HEK293 (cell line): ENCODE measurements around the gene DIO3.

Experiments
- CTCF ChIA-PET: fragments of 350-600 bp; formaldehyde crosslinking; extraction: SDS; loops from one replicate; lab custom pipeline; 2021; ENCODE audit warnings: antibody characterized with exemption; lab: Yijun Ruan, JAX
- POLR2A ChIA-PET: fragments of 300-600 bp; formaldehyde crosslinking; extraction: SDS; loops from one replicate; lab custom pipeline; 2020; ENCODE audit warnings: antibody characterized with exemption, inconsistent platforms; lab: Yijun Ruan, JAX
- H3K27ac ChIP-seq: fragments of 200-500 bp; sonication (Bioruptor generic); 2 replicates; pipeline ENCODE4 v1.5.1; 2014; ENCODE audit warnings: low read depth, low read length, control low read depth, inconsistent platforms; ENCODE audit errors: extremely low read depth
- H3K36me3 ChIP-seq, 2 experiments: fragments of 200-500 bp in 1 of 2; sonication (Bioruptor generic) in 1 of 2; 1 replicate in 1 of 2; 2 replicates in 1 of 2; pipeline ENCODE4 v1.5.1; 2014 to 2017; ENCODE audit warnings: inconsistent platforms in 2 of 2, low read length in 2 of 2; ENCODE audit not compliant: control insufficient read depth in 2 of 2, insufficient read depth in 1 of 2
- H3K4me1 ChIP-seq: fragments of 200-500 bp; sonication (Bioruptor generic); 2 replicates; pipeline ENCODE4 v1.5.1; 2014; ENCODE audit warnings: mild to moderate bottlenecking, low read length, inconsistent platforms; ENCODE audit not compliant: control insufficient read depth, insufficient read depth
- H3K4me3 ChIP-seq: 2 replicates; pipeline ENCODE4 v1.5.1; 2011; ENCODE audit warnings: low read depth, mild to moderate bottlenecking, control low read depth, low read length, moderate library complexity
- H3K9me3 ChIP-seq: fragments of 200-500 bp; sonication (Bioruptor generic); 2 replicates; pipeline ENCODE4 v1.5.1; 2014; ENCODE audit warnings: low read depth, low read length, inconsistent platforms; ENCODE audit not compliant: control insufficient read depth, insufficient read depth
- GLIS1 ChIP-seq: fragments of 450-650 bp; formaldehyde crosslinking; IDR thresholded peaks from 2 replicates; pipeline ENCODE4 v1.5.1; 2016; ENCODE audit warnings: missing biosample characterization, missing genetic modification characterization
- MZF1 ChIP-seq: fragments of 450-650 bp; formaldehyde crosslinking; IDR thresholded peaks from 2 replicates; pipeline ENCODE4 v1.5.1; 2017; ENCODE audit warnings: missing biosample characterization, missing genetic modification characterization, borderline replicate concordance
- YY2 ChIP-seq: fragments of 450-650 bp; formaldehyde crosslinking; IDR thresholded peaks from 2 replicates; pipeline ENCODE4 v1.5.1; 2016; ENCODE audit warnings: missing biosample characterization, missing genetic modification characterization
- ZBTB17 ChIP-seq: fragments of 450-650 bp; formaldehyde crosslinking; IDR thresholded peaks from 2 replicates; pipeline ENCODE4 v1.5.1; 2016; ENCODE audit warnings: missing biosample characterization, missing genetic modification characterization
- ZFP69B ChIP-seq: fragments of 450-650 bp; formaldehyde crosslinking; IDR thresholded peaks from 2 replicates; pipeline ENCODE4 v1.5.1; 2016; ENCODE audit warnings: missing biosample characterization, missing genetic modification characterization
- ZNF132 ChIP-seq: fragments of 450-650 bp; formaldehyde crosslinking; IDR thresholded peaks from 2 replicates; pipeline ENCODE4 v1.5.1; 2017; ENCODE audit warnings: missing biosample characterization, missing genetic modification characterization, borderline replicate concordance
- ZNF138 ChIP-seq: fragments of 450-650 bp; formaldehyde crosslinking; IDR thresholded peaks from 2 replicates; pipeline ENCODE4 v1.5.1; 2016; ENCODE audit warnings: missing biosample characterization, missing genetic modification characterization, borderline replicate concordance
- ZNF174 ChIP-seq: fragments of 450-650 bp; formaldehyde crosslinking; IDR thresholded peaks from 2 replicates; pipeline ENCODE4 v1.5.0; 2017; ENCODE audit warnings: missing biosample characterization, mild to moderate bottlenecking, missing genetic modification characterization
- ZNF202 ChIP-seq: fragments of 450-650 bp; formaldehyde crosslinking; IDR thresholded peaks from 2 replicates; pipeline ENCODE4 v1.5.1; 2016; ENCODE audit warnings: missing biosample characterization, missing genetic modification characterization, borderline replicate concordance
- ZNF248 ChIP-seq: fragments of 450-650 bp; formaldehyde crosslinking; IDR thresholded peaks from 2 replicates; pipeline ENCODE4 v1.5.1; 2017; ENCODE audit warnings: missing biosample characterization, missing genetic modification characterization
- ZNF366 ChIP-seq: fragments of 450-650 bp; formaldehyde crosslinking; conservative IDR thresholded peaks from 2 replicates; pipeline ENCODE4 v1.5.1; 2016; ENCODE audit warnings: missing biosample characterization, missing genetic modification characterization
- ZNF416 ChIP-seq: fragments of 450-650 bp; formaldehyde crosslinking; IDR thresholded peaks from 2 replicates; pipeline ENCODE4 v1.5.1; 2016; ENCODE audit warnings: missing biosample characterization, missing genetic modification characterization
- ZNF501 ChIP-seq: fragments of 450-650 bp; formaldehyde crosslinking; IDR thresholded peaks from 2 replicates; pipeline ENCODE4 v1.5.1; 2016; ENCODE audit warnings: missing biosample characterization, missing genetic modification characterization
- ZNF514 ChIP-seq: fragments of 450-650 bp; formaldehyde crosslinking; IDR thresholded peaks from 2 replicates; pipeline ENCODE4 v1.5.1; 2016; ENCODE audit warnings: missing biosample characterization, missing genetic modification characterization
- ZNF624 ChIP-seq: fragments of 450-650 bp; formaldehyde crosslinking; IDR thresholded peaks from 2 replicates; pipeline ENCODE4 v1.5.1; 2017; ENCODE audit warnings: missing biosample characterization, missing genetic modification characterization
- ZNF768 ChIP-seq: fragments of 450-650 bp; formaldehyde crosslinking; IDR thresholded peaks from 2 replicates; pipeline ENCODE4 v1.5.1; 2018; ENCODE audit warnings: missing biosample characterization, mild to moderate bottlenecking, missing genetic modification characterization
- ZSCAN23 ChIP-seq: fragments of 450-650 bp; formaldehyde crosslinking; IDR thresholded peaks from 2 replicates; pipeline ENCODE4 v1.5.1; 2016; ENCODE audit warnings: missing biosample characterization, missing genetic modification characterization
- TF ChIP-seq, protein P1 (sequence below): fragments of 450-650 bp; formaldehyde crosslinking; IDR thresholded peaks from 2 replicates; pipeline ENCODE4 v1.5.1; 2016; ENCODE audit warnings: missing biosample characterization, missing genetic modification characterization
- TF ChIP-seq, protein P2 (sequence below): fragments of 450-650 bp; formaldehyde crosslinking; IDR thresholded peaks from 2 replicates; pipeline ENCODE4; 2016; ENCODE audit warnings: missing biosample characterization, missing genetic modification characterization
- TF ChIP-seq, protein P3 (sequence below): IDR thresholded peaks from 2 replicates; pipeline ENCODE4 v1.6.1; 2011; ENCODE audit warnings: mild to moderate bottlenecking, low read depth, low read length, borderline replicate concordance
- TF ChIP-seq, protein P4 (sequence below): fragments of 450-650 bp; formaldehyde crosslinking; IDR thresholded peaks from 2 replicates; pipeline ENCODE4 v1.5.1; 2017; ENCODE audit warnings: missing biosample characterization, missing genetic modification characterization

DIO3 gene

DNA sequence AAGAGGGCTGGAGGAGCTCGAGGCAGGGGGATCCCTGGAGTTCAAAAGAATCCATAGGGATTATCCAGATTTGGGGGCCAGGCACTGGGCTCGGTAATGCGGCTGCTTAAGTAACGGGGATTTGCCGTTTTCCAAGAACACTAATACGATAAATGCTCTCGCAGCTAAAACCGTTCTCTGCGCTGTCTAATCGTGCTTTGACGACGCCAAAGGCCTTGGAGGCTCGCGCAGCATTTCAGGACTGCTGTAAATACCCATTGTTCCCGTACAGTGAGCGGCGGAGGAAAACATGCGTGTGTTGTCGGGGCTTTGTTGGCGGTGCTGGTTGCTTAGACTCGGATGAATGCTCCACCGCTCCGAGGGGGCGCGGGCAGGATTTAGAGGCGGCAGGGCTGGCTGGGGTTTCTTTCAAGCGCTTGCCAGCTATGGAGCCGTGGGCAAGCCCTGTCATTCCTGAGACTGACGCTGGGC, 26.2 kb downstream of the DIO3 start (continued):
- TF ChIP-seq, protein P1, sequence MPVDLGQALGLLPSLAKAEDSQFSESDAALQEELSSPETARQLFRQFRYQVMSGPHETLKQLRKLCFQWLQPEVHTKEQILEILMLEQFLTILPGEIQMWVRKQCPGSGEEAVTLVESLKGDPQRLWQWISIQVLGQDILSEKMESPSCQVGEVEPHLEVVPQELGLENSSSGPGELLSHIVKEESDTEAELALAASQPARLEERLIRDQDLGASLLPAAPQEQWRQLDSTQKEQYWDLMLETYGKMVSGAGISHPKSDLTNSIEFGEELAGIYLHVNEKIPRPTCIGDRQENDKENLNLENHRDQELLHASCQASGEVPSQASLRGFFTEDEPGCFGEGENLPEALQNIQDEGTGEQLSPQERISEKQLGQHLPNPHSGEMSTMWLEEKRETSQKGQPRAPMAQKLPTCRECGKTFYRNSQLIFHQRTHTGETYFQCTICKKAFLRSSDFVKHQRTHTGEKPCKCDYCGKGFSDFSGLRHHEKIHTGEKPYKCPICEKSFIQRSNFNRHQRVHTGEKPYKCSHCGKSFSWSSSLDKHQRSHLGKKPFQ (tag by site-specific recombination): no peak

DNA sequence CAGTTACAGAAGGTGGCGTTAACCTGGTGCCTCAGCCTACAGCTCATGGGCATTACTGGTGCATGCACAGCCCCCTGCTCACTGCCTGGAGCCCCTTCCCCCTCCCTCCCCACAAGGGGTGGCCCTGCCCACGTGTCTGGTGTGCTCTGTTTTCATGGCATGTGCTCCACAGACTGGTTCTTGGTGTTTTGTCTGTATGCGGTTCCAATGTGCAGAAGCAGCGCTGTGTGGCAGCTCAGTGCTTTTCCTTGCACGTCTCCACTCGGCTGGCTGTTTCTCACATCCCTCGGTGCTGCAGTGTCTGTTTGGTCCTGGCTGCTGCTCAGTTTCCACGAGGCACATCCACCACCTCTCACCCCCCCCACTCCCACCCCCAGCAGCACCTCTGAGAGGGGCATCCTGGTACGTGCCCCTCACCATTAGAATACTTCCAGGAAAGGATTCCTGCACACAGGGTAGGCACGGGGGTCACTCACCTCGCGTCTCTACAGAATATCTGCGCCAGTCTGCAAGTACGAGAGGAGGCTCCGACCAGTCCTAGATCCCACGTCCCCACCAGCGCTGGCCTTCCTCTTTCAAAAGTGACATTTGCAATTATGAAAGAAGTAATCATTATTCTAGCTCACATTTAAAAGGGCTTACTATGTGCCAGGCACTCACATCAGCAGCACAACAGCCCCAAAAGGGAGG, 27.1 kb downstream of the DIO3 start:
- Histone ChIP-seq H3K4me3 (no peak overlapping the region), H3K36me3 (no peaks in the 10 kb centered on the region), H3K4me1 (no peaks in the 10 kb centered on the region), H3K9me3 (no peaks in the 10 kb centered on the region), H3K27ac (no peak overlapping the region)
- POLR2A ChIA-PET: no interaction called here
- no peak for TF ChIP-seq ZBTB17 (tag by site-specific recombination)
- TF ChIP-seq ZNF501 (tag by site-specific recombination): no peak
- no peak for TF ChIP-seq ZNF202 (tag by site-specific recombination)
- TF ChIP-seq, protein P2, sequence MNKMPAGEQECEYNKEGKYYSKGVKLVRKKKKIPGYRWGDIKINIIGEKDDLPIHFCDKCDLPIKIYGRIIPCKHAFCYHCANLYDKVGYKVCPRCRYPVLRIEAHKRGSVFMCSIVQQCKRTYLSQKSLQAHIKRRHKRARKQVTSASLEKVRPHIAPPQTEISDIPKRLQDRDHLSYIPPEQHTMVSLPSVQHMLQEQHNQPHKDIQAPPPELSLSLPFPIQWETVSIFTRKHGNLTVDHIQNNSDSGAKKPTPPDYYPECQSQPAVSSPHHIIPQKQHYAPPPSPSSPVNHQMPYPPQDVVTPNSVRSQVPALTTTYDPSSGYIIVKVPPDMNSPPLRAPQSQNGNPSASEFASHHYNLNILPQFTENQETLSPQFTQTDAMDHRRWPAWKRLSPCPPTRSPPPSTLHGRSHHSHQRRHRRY (tag by site-specific recombination): no peak
- no peak for TF ChIP-seq ZNF514
- TF ChIP-seq, protein P3, sequence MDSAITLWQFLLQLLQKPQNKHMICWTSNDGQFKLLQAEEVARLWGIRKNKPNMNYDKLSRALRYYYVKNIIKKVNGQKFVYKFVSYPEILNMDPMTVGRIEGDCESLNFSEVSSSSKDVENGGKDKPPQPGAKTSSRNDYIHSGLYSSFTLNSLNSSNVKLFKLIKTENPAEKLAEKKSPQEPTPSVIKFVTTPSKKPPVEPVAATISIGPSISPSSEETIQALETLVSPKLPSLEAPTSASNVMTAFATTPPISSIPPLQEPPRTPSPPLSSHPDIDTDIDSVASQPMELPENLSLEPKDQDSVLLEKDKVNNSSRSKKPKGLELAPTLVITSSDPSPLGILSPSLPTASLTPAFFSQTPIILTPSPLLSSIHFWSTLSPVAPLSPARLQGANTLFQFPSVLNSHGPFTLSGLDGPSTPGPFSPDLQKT: no peak
- no peak for TF ChIP-seq ZNF248
- TF ChIP-seq, protein P4, sequence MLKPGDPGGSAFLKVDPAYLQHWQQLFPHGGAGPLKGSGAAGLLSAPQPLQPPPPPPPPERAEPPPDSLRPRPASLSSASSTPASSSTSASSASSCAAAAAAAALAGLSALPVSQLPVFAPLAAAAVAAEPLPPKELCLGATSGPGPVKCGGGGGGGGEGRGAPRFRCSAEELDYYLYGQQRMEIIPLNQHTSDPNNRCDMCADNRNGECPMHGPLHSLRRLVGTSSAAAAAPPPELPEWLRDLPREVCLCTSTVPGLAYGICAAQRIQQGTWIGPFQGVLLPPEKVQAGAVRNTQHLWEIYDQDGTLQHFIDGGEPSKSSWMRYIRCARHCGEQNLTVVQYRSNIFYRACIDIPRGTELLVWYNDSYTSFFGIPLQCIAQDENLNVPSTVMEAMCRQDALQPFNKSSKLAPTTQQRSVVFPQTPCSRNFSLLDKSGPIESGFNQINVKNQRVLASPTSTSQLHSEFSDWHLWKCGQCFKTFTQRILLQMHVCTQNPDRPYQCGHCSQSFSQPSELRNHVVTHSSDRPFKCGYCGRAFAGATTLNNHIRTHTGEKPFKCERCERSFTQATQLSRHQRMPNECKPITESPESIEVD: no peak
- no peak for TF ChIP-seq YY2 (tag by site-specific recombination)
- no peak for TF ChIP-seq ZNF138
- TF ChIP-seq ZNF416 (tag by site-specific recombination): no peak
- CTCF ChIA-PET: interaction anchor here (0.6 kb wide), 1 partner anchor 489 kb away, joined by 4 read pairs; no protein-coding TSS in a partner anchor

DNA sequence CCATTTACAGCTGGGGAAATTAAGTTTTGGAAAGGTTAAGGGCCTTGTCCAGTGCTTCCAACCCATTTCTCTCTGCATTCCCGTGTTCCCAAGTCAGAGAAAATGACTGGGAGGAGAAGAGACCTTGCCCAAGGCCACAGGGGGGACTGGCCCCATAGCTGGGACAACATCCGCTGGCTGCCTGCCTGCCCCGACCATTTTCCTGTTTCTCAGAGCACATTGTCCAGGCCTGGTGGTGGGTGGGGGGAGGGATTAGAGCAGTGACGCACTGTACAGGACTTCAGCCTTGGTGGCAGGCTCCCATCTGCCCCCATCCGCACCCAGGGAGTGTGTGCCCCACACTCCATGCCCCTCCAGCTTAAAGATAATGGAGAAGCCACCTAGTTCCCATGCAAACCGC, 27.7 kb downstream of the DIO3 start:
- ChIA-PET CTCF (interaction anchor here (0.6 kb wide), 1 partner anchor 490 kb away, joined by 4 read pairs; no protein-coding TSS in a partner anchor), POLR2A (no interaction called here)
- Histone ChIP-seq H3K9me3 (no peaks in the 10 kb centered on the region), H3K4me3 (no peak overlapping the region), H3K4me1 (no peaks in the 10 kb centered on the region), H3K36me3 (no peaks in the 10 kb centered on the region), H3K27ac (no peak overlapping the region)
- TF ChIP-seq ZNF366 (tag by site-specific recombination): no peak
- no peak for TF ChIP-seq ZNF132 (tag by site-specific recombination)
- TF ChIP-seq ZFP69B (tag by site-specific recombination): no peak
- no peak for TF ChIP-seq ZNF624 (tag by site-specific recombination)
- TF ChIP-seq GLIS1 (tag by site-specific recombination): no peak
- TF ChIP-seq MZF1 (tag by site-specific recombination): no peak
- TF ChIP-seq ZNF174 (tag by site-specific recombination): no peak
- no peak for TF ChIP-seq ZNF768
- TF ChIP-seq ZSCAN23 (tag by site-specific recombination): no peak
